Spleen (tissue), 11 donors: ENCODE results near the gene PURB. TPM values are rescaled to one million over a fixed set of nuclear protein-coding genes. Genes with fewer than 3 reads are reported as not detected.

Source experiments
- DNase-seq: peaks from one replicate; pipeline ENCODE4 v3.0.0-alpha.2; 2020
- H3K27ac ChIP-seq, 8 donors: fragments of 200-600 bp; sonication (generic) in 7 of 8; 1 replicate in 4 of 8; 2 replicates in 4 of 8; pipeline versions ENCODE4 v1.5.0 to v1.8.0; 2016 to 2021; ENCODE audit warnings: inconsistent platforms in 4 of 8, mild to moderate bottlenecking in 4 of 8, moderate library complexity in 1 of 8
- H3K27me3 ChIP-seq, 7 donors: fragments of 200-600 bp; sonication (generic) in 6 of 7; replicated peaks in 1 of 7; 1 replicate in 4 of 7; 2 replicates in 3 of 7; pipeline versions ENCODE4 v1.5.0 to v1.8.0; 2016 to 2021; ENCODE audit warnings: inconsistent platforms in 3 of 7, mild to moderate bottlenecking in 1 of 7
- H3K36me3 ChIP-seq, 6 donors: fragments of 200-600 bp; sonication (generic) in 5 of 6; 1 replicate in 4 of 6; 2 replicates in 2 of 6; pipeline versions ENCODE4 v1.5.0 to v1.8.0; 2016 to 2021; ENCODE audit warnings: inconsistent platforms in 2 of 6
- H3K4me1 ChIP-seq, 6 donors: fragments of 200-600 bp; sonication (generic) in 5 of 6; 1 replicate in 3 of 6; 2 replicates in 3 of 6; pipeline versions ENCODE4 v1.5.0 to v1.8.0; 2016 to 2021; ENCODE audit warnings: inconsistent platforms in 3 of 6
- H3K4me3 ChIP-seq, 8 donors: fragments of 200-600 bp; sonication (generic) in 7 of 8; 1 replicate in 4 of 8; 2 replicates in 4 of 8; pipeline versions ENCODE4 v1.5.0 to v1.8.0; 2016 to 2021; ENCODE audit warnings: inconsistent platforms in 4 of 8, mild to moderate bottlenecking in 4 of 8, moderate library complexity in 2 of 8
- H3K9me3 ChIP-seq, 8 donors: fragments of 200-600 bp; sonication (generic) in 7 of 8; 1 replicate in 4 of 8; 2 replicates in 4 of 8; pipeline versions ENCODE4 v1.5.0 to v1.8.0; 2016 to 2021; ENCODE audit warnings: inconsistent platforms in 4 of 8
- POLR2A ChIP-seq, 3 donors: fragments of 450-650 bp; IDR thresholded peaks; one replicate each; pipeline ENCODE4 v1.5.1; 2017; ENCODE audit warnings: antibody characterized with exemption in 3 of 3, mild to moderate bottlenecking in 1 of 3
- POLR2AphosphoS5 ChIP-seq, 3 donors: sonication (generic); formaldehyde crosslinking; IDR thresholded peaks; one replicate each; pipeline ENCODE4 v1.5.1; 2017; ENCODE audit warnings: antibody characterized with exemption in 3 of 3
- WGBS, 5 donors: extraction: QIAGEN DNeasy Blood & Tissue Kit in 3 of 5; methylation state at CpG; one replicate each; pipeline versions ENCODE4 v1.1.5 to v1.1.7; 2013 to 2018; 5-methylcytosine and 5-hydroxymethylcytosine counted together
- intact Hi-C: fragments of 100-400 bp; cut with DNase I; formaldehyde crosslinking; loops from one replicate; pipeline ENCODE4 v1.15.0; 2023; ENCODE audit warnings: low total_unique reads
- polyA plus RNA-seq, 3 donors: library from polyadenylated mRNA; stranded (reverse); fragments of 200-250 nt; gene quantifications; one replicate each; pipeline ENCODE4 v1.2.1, GENCODE V29; 2013
- total RNA-seq, 7 donors: library from RNA; depleted of rRNA in 3 of 7; stranded (reverse); fragments of >200 nt in 3 of 7; fragmentation: NEBNext Ultra II Directional in 4 of 7; extraction: Animal tissue kit (Norgen Biotek cat#: 25700) in 4 of 7; gene quantifications; one replicate each; pipeline versions ENCODE4 v1.1.0 to v1.2.1, GENCODE V29; 2016 to 2021
- TF ChIP-seq, protein P1 (sequence below), 11 experiments: fragments of 200-600 bp in 7 of 11; fragments of 450-650 bp in 4 of 11; sonication (generic) in 4 of 11; IDR thresholded peaks in 8 of 11; conservative IDR thresholded peaks in 3 of 11; 1 replicate in 7 of 11; 2 replicates in 4 of 11; pipeline versions ENCODE4 v1.4.0 to v1.8.0; 2016 to 2021; ENCODE audit warnings: antibody characterized with exemption in 11 of 11, inconsistent platforms in 4 of 11, mild to moderate bottlenecking in 1 of 11
- donor health status: healthy with polysubstance abuse.
- donor health status: DM: no; HTN: no; CAD: no; lungs with moderate emphysema.
- donor health status: DM: no; HTN: no; CAD: no.
- donor health status: Bipolar disorder and iron deficiency.
- donor health status: healthy.
- donor health status: DM: no; HTN: no; CAD: no.
- donor health status: DM: yes; HTN: yes; CAD: no.

PURB gene
- total and polyA plus RNA-seq, 10 donors: 6.0 to 25.4 (median 20.5) TPM

DNA sequence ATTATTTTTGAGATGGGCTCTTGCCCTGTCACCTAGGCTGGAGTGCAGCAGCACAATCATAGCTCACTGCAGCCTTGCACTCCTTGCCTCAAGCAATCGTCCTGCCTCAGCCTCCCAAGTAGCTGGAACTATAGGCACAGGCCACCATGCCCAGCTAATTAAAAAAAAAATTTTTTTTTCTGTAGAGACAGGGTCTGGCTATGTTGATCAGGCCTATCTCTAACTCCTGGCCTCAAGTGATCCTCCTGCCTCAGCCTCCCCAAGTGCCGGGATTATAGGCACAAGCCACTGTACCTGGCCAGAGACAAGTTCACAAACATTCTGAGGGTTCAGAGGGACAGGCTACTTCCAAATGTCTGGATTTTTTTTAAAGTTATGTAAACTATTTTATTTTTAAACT lies 32.1 kb upstream of the PURB start:
- H3K4me3 ChIP-seq: no peak overlapping the region
- intact Hi-C loops: no loop called here
- WGBS, 5 donors: 86 to 96% (median 92%) methylated on average over 2 of the region's 2 CpGs
- no peak for DNase-seq
- no peak overlapping the region for H3K27ac ChIP-seq
- H3K27me3 ChIP-seq: no peaks in the 10 kb centered on the region
- H3K4me1 ChIP-seq: peaks cover 0 to 20% (median 10%) of the 10 kb centered on the region in 6 donors
- no peaks in the 10 kb centered on the region for H3K9me3 ChIP-seq
- TF ChIP-seq POLR2A (IDR thresholded peaks at IDR 0.05) (no peak), POLR2AphosphoS5 (IDR thresholded peaks at IDR 0.05) (no peak)
- TF ChIP-seq, protein P1, sequence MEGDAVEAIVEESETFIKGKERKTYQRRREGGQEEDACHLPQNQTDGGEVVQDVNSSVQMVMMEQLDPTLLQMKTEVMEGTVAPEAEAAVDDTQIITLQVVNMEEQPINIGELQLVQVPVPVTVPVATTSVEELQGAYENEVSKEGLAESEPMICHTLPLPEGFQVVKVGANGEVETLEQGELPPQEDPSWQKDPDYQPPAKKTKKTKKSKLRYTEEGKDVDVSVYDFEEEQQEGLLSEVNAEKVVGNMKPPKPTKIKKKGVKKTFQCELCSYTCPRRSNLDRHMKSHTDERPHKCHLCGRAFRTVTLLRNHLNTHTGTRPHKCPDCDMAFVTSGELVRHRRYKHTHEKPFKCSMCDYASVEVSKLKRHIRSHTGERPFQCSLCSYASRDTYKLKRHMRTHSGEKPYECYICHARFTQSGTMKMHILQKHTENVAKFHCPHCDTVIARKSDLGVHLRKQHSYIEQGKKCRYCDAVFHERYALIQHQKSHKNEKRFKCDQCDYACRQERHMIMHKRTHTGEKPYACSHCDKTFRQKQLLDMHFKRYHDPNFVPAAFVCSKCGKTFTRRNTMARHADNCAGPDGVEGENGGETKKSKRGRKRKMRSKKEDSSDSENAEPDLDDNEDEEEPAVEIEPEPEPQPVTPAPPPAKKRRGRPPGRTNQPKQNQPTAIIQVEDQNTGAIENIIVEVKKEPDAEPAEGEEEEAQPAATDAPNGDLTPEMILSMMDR (IDR thresholded peaks at IDR 0.05 in 8 of 11, conservative IDR thresholded peaks at IDR 0.05 in 3 of 11): no peak
- no peaks in the 10 kb centered on the region for H3K36me3 ChIP-seq

DNA sequence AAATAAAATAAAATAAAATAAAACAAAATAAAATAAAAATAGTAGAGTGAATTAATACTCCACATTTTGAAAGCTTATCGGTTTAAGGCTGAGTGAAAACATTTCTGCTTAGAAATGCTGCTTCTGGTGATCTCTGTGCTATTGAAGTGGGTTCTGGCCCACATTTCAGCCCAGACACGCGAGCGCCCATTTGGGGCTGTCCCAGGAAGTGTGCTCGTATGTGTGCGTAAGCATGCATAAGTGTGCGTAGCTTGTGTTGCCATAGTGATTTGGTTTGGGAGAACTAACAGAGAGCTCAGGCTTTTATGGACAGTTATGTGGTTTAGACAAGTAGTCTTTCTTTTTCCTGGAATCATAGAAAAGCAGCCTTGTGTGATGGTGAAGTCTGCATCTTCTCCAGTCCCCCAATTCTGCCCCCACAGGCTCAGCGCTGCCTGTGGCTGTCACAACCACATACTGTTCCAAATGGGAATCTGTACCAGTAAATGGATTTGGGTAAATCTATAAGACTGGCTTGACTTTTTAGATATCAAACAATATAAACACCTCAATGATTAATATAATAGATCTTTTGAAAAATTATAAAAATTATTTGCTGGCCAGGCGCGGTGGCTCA lies 29.8 kb upstream of the PURB start:
- Histone ChIP-seq H3K9me3 (no peaks in the 10 kb centered on the region), H3K4me3 (no peak overlapping the region), H3K27ac (no peak overlapping the region), H3K36me3 (no peaks in the 10 kb centered on the region), H3K27me3 (no peaks in the 10 kb centered on the region), H3K4me1 (peaks cover 0 to 22% (median 12%) of the 10 kb centered on the region in 6 donors)
- intact Hi-C loops: no loop called here
- no peak for DNase-seq
- WGBS, 5 donors: 60 to 66% (median 63%) methylated on average over 10 of the region's 10 CpGs
- TF ChIP-seq, protein P1 (IDR thresholded peaks at IDR 0.05 in 8 of 11, conservative IDR thresholded peaks at IDR 0.05 in 3 of 11): no peak
- no peak for TF ChIP-seq POLR2AphosphoS5 (IDR thresholded peaks at IDR 0.05)

DNA sequence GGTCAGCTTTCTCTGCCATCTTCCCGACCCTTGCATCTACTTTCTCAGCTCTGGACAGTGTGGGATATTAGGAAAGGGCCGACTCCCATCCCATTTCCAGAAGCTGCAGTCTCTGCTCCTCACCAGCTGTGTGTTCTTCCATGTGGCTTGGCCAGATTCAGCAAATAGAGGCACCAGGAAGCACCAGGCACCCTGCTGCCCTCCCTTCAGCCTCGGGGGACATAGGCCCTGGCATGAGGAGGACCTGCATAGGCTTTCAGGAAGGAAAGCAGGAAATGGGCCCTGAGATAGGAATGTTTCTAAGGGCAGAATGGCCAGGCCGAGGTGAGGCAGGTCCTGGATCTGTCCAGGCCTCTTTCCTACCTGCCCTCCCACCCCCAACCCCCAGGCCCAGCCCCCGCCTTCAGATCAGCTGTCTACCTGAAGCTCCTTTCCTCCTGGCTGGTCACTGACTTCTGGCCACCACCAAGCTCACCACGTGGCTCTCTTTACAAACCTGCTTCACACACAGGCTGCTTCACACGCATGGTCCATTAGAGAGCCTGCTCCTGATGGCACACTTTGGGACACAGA lies 27.5 kb upstream of the PURB start:
- TF ChIP-seq POLR2A (IDR thresholded peaks at IDR 0.05): no peak
- TF ChIP-seq, protein P1 (IDR thresholded peaks at IDR 0.05 in 8 of 11, conservative IDR thresholded peaks at IDR 0.05 in 3 of 11): no peak
- TF ChIP-seq POLR2AphosphoS5 (IDR thresholded peaks at IDR 0.05): no peak
- Histone ChIP-seq H3K36me3 (no peaks in the 10 kb centered on the region), H3K27ac (peak overlapping the region in 3 of 8 donors; percentile 1 to 33 (median 25)), H3K4me3 (no peak overlapping the region), H3K9me3 (no peaks in the 10 kb centered on the region), H3K4me1 (peaks cover 0 to 22% (median 12%) of the 10 kb centered on the region in 6 donors), H3K27me3 (no peaks in the 10 kb centered on the region)
- 46 to 68% (median 58%) methylated on average over 5 to 7 of the region's 7 CpGs for WGBS, 5 donors
- intact Hi-C loops: no loop called here
- DNase-seq: no peak

DNA sequence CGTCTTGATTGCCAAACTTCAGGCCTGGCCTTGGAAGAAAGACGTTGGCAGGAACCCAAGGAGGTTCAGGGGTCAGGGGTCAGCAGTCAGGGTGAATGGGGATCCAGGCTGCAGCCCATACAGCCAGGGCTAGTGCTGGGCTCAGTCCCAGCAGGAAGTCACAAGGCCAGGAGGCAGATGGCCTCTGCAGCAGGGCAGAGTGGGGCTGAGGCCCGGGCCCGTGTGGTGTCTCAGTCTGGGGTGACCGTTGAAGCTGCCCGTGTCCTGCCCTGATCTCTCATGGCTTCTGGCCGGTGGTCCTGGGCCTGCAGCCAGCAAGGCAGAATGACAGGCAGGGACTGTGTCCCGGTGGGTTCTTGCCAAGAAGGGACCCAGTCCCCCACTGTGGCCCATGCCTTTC lies 26.6 kb upstream of the PURB start:
- H3K4me1 ChIP-seq: peaks cover 0 to 22% (median 12%) of the 10 kb centered on the region in 6 donors
- no peaks in the 10 kb centered on the region for H3K27me3 ChIP-seq
- DNase-seq: no peak
- intact Hi-C loops: no loop called here
- TF ChIP-seq, protein P1 (IDR thresholded peaks at IDR 0.05 in 8 of 11, conservative IDR thresholded peaks at IDR 0.05 in 3 of 11): no peak
- TF ChIP-seq POLR2A (IDR thresholded peaks at IDR 0.05) (no peak), POLR2AphosphoS5 (IDR thresholded peaks at IDR 0.05) (peak in 1 of 3 donors; percentile 41)
- WGBS, 5 donors: 67 to 77% (median 69%) methylated on average over 4 to 8 of the region's 8 CpGs
- no peak overlapping the region for H3K4me3 ChIP-seq
- peak overlapping the region in 5 of 8 donors; percentile 1 to 33 (median 25) for H3K27ac ChIP-seq
- H3K9me3 ChIP-seq: no peaks in the 10 kb centered on the region
- H3K36me3 ChIP-seq: no peaks in the 10 kb centered on the region
